HG03103 (cell line): ENCODE data around the gene KRT6C.
"Not testable (repeated sequence)": the region's sequence is repeated elsewhere in the genome, so short reads cannot be mapped to it uniquely, and the experiment has no call there.

Experiments used
- ATAC-seq: cut with Tn5 transposase; IDR thresholded peaks from one replicate; pipeline ENCODE4 v1.9.1; 2021; ENCODE audit warnings: low read depth; ENCODE audit not compliant: unreplicated experiment

The KRT6C gene

GRCh38 chr12:52500574-52500973 is 27.0 kb upstream of the KRT6C start:
- not testable (repeated sequence) for ATAC-seq

GRCh38 chr12:52499806-52500560 is 26.4 kb upstream of the KRT6C start:
- ATAC-seq: no peak

- no peak for ATAC-seq
These were observed 25.3 kb upstream of the KRT6C start for GRCh38 chr12:52498946-52499345.

GRCh38 chr12:52497975-52498374 is 24.4 kb upstream of the KRT6C start:
- ATAC-seq: no peak

GRCh38 chr12:52496590-52497071 is 23.0 kb upstream of the KRT6C start:
- no peak for ATAC-seq

- ATAC-seq: no peak
These were observed 22.4 kb upstream of the KRT6C start for GRCh38 chr12:52496054-52496453.

GRCh38 chr12:52495389-52495788 is 21.8 kb upstream of the KRT6C start:
- ATAC-seq: no peak

GRCh38 chr12:52494518-52494917 is 20.9 kb upstream of the KRT6C start:
- no peak for ATAC-seq

- ATAC-seq: no peak
These were observed 20.5 kb upstream of the KRT6C start for GRCh38 chr12:52494100-52494499.

GRCh38 chr12:52493172-52493571 is 19.6 kb upstream of the KRT6C start, which contains the start of gene KRT6A:
KRT6A (minus strand) TSS chr12:52493257; CDS start chr12:52493188, 69 bp downstream.
- ATAC-seq: no peak

- not testable (repeated sequence) for ATAC-seq
These were observed 18.8 kb upstream of the KRT6C start for GRCh38 chr12:52492405-52492804.

GRCh38 chr12:52491495-52491894 is 17.9 kb upstream of the KRT6C start:
- ATAC-seq: not testable (repeated sequence)

- no peak for ATAC-seq
These were observed 15.1 kb upstream of the KRT6C start for GRCh38 chr12:52488736-52489135.

GRCh38 chr12:52487744-52488443 is 14.3 kb upstream of the KRT6C start:
- ATAC-seq: not testable (repeated sequence)

GRCh38 chr12:52487211-52487610 is 13.6 kb upstream of the KRT6C start:
- ATAC-seq: no peak

GRCh38 chr12:52486166-52487105 is 12.8 kb upstream of the KRT6C start:
- no peak for ATAC-seq

- no peak for ATAC-seq
These were observed 6.5 kb upstream of the KRT6C start for GRCh38 chr12:52480073-52480472.

- ATAC-seq: no peak
These were observed 4.0 kb upstream of the KRT6C start for GRCh38 chr12:52477651-52478050.

- ATAC-seq: no peak
These were observed 607 bp upstream of the KRT6C start for GRCh38 chr12:52474212-52474611.

- ATAC-seq: no peak
These were observed 3.8 kb downstream of the KRT6C start for GRCh38 chr12:52469853-52470252.

GRCh38 chr12:52464897-52465296 is 8.7 kb downstream of the KRT6C start:
- no peak for ATAC-seq
